PC-3 (cell line): Measurements from ENCODE around the gene GORASP1. TPM values are rescaled to one million over a fixed set of nuclear protein-coding genes. Genes with fewer than 3 reads are reported as not detected.

Experiments used
- ATAC-seq: fragments of 200-7000 bp; cut with Tn5 transposase; 2 replicates; pipeline ENCODE4 v1.9.1; 2020; ENCODE audit warnings: mild to moderate bottlenecking, moderate library complexity
- BruUV-seq: library from RNA; stranded (reverse); fragments of 400-500 nt; replicated peaks from 2 replicates; lab custom pipeline; 2021; lab: Mats Ljungman, UMichigan
- CTCF ChIA-PET: fragments of 300-600 bp; sonication (Branson Sonifier 250); formaldehyde crosslinking; loops from one replicate; lab custom pipeline; 2022; ENCODE audit warnings: antibody characterized with exemption; lab: Charles Lee
- POLR2A ChIA-PET: fragments of 300-600 bp; sonication (Branson Sonifier 250); formaldehyde crosslinking; loops from one replicate; lab custom pipeline; 2022; ENCODE audit warnings: antibody characterized with exemption; ENCODE audit not compliant: unreplicated experiment; lab: Charles Lee
- DNase-seq: peaks from one replicate; pipeline ENCODE4 v3.0.0-alpha.2; 2015
- H2AFZ ChIP-seq: fragments of 300-600 bp; sonication (generic); 2 replicates; pipeline ENCODE4 v1.6.0; 2016; ENCODE audit warnings: antibody characterized with exemption, low read length
- H3F3A ChIP-seq: fragments of 300-600 bp; sonication (generic); one replicate; pipeline ENCODE4 v1.6.0; 2017; ENCODE audit warnings: antibody characterized with exemption, low read length, control low read depth, mild to moderate bottlenecking; ENCODE audit not compliant: unreplicated experiment
- H3K27ac ChIP-seq: fragments of 300-600 bp; sonication (generic); 2 replicates; pipeline ENCODE4 v1.5.1; 2016; ENCODE audit warnings: mild to moderate bottlenecking, low read length
- H3K27me3 ChIP-seq: fragments of 300-600 bp; sonication (generic); 2 replicates; pipeline ENCODE4 v1.6.1; 2016; ENCODE audit warnings: low read length, mixed read lengths
- H3K36me3 ChIP-seq: fragments of 300-600 bp; sonication (generic); 2 replicates; pipeline ENCODE4 v1.6.1; 2016; ENCODE audit warnings: low read depth, mixed run types, low read length, mixed read lengths
- H3K4me1 ChIP-seq: fragments of 300-600 bp; sonication (generic); 2 replicates; pipeline ENCODE4 v1.5.1; 2016; ENCODE audit warnings: low read length; ENCODE audit not compliant: insufficient read depth
- H3K4me2 ChIP-seq: fragments of 300-600 bp; sonication (generic); 2 replicates; pipeline ENCODE4 v1.6.0; 2016; ENCODE audit warnings: low read length
- H3K4me3 ChIP-seq: fragments of 300-600 bp; sonication (generic); 2 replicates; pipeline ENCODE4 v1.5.1; 2016; ENCODE audit warnings: mild to moderate bottlenecking, low read length, mixed read lengths
- H3K79me2 ChIP-seq: fragments of 300-600 bp; sonication (generic); 2 replicates; pipeline ENCODE4 v1.6.1; 2017; ENCODE audit warnings: low read length, mixed read lengths
- H3K9ac ChIP-seq: fragments of 300-600 bp; sonication (generic); 2 replicates; pipeline ENCODE4 v1.6.0; 2016; ENCODE audit warnings: mild to moderate bottlenecking, low read length
- H3K9me2 ChIP-seq: fragments of 300-600 bp; sonication (generic); replicated peaks from 2 replicates; pipeline ENCODE4 v1.6.1; 2016; ENCODE audit warnings: mixed run types, low read length, mixed read lengths
- H3K9me3 ChIP-seq: fragments of 300-600 bp; sonication (generic); 2 replicates; pipeline ENCODE4 v1.6.1; 2016; ENCODE audit warnings: low read length, mixed read lengths
- H4K20me1 ChIP-seq: fragments of 300-600 bp; sonication (generic); 2 replicates; pipeline ENCODE4 v1.6.1; 2016; ENCODE audit warnings: low read length, mixed read lengths
- CTCF ChIP-seq: fragments of 300-600 bp; sonication (generic); conservative IDR thresholded peaks from 2 replicates; pipeline ENCODE4 v1.5.1; 2017; ENCODE audit warnings: antibody characterized with exemption, low read depth, mild to moderate bottlenecking, low read length
- EZH2 ChIP-seq: fragments of 300-600 bp; sonication (generic); IDR thresholded peaks from one replicate; pipeline ENCODE4 v1.6.1; 2017; ENCODE audit warnings: antibody characterized with exemption, mild to moderate bottlenecking, low read length; ENCODE audit not compliant: unreplicated experiment
- EZH2phosphoT487 ChIP-seq: fragments of 300-600 bp; sonication (generic); IDR thresholded peaks from 2 replicates; pipeline ENCODE4 v1.6.1; 2018; ENCODE audit warnings: mild to moderate bottlenecking, antibody characterized with exemption, low read length, borderline replicate concordance
- intact Hi-C: fragments of 100-400 bp; cut with micrococcal nuclease; formaldehyde crosslinking; loops from 2 replicates; pipeline ENCODE4 v1.9.0; 2023
- total RNA-seq: library from RNA; depleted of rRNA; stranded (reverse); fragments of >200 nt; gene quantifications from 2 replicates; pipeline ENCODE4 v1.2.3, GENCODE V29; 2014

Gene GORASP1
- total RNA-seq, 1 experiment from 2014 or later = 47.4 TPM

- intact Hi-C loops = no loop called here
- no peaks in the 10 kb centered on the region for H3K36me3 ChIP-seq
- H3F3A ChIP-seq = no peaks in the 10 kb centered on the region
- H3K79me2 ChIP-seq = no peaks in the 10 kb centered on the region
- ChIA-PET CTCF (no interaction called here), POLR2A (no interaction called here)
- H3K9ac ChIP-seq = no peak overlapping the region
- H4K20me1 ChIP-seq = no peaks in the 10 kb centered on the region
- H3K4me1 ChIP-seq = peaks cover 3% of the 10 kb centered on the region
- DNase-seq (no peak), ATAC-seq (no peak)
- BruUV-seq = no TSS peak
- H3K4me2 ChIP-seq = no peak overlapping the region
- no peak overlapping the region for H3K4me3 ChIP-seq
- H3K9me2 ChIP-seq = no peaks in the 10 kb centered on the region
- no peaks in the 10 kb centered on the region for H3K9me3 ChIP-seq
- H2AFZ ChIP-seq = no peak overlapping the region
- H3K27ac ChIP-seq = no peak overlapping the region
- H3K27me3 ChIP-seq = no peaks in the 10 kb centered on the region
- TF ChIP-seq CTCF (no peak), EZH2phosphoT487 (no peak)
Observed at GRCh38 chr3:39113291-39113690, 5.9 kb upstream of the GORASP1 start.

GRCh38 chr3:39112535-39112934, 5.1 kb upstream of the GORASP1 start:
- no peak for DNase-seq
- H3K4me3 ChIP-seq = no peak overlapping the region
- no peak for TF ChIP-seq CTCF
- no peak for TF ChIP-seq EZH2phosphoT487
- TF ChIP-seq EZH2 = no peak
- H3K79me2 ChIP-seq = no peaks in the 10 kb centered on the region
- no peaks in the 10 kb centered on the region for H3K36me3 ChIP-seq
- peaks cover 7% of the 10 kb centered on the region for H3K4me1 ChIP-seq
- H3K27ac ChIP-seq = no peak overlapping the region
- H3K9ac ChIP-seq = no peak overlapping the region
- ATAC-seq = no peak
- no peaks in the 10 kb centered on the region for H3K9me3 ChIP-seq
- CTCF ChIA-PET = no interaction called here
- H3K27me3 ChIP-seq = no peaks in the 10 kb centered on the region
- no peak overlapping the region for H2AFZ ChIP-seq
- no peaks in the 10 kb centered on the region for H3F3A ChIP-seq
- POLR2A ChIA-PET = no interaction called here
- no peak overlapping the region for H3K4me2 ChIP-seq
- H3K9me2 ChIP-seq = no peaks in the 10 kb centered on the region
- no TSS peak for BruUV-seq
- intact Hi-C loops = no loop called here
- no peaks in the 10 kb centered on the region for H4K20me1 ChIP-seq

- Histone ChIP-seq H3K4me3 (no peak overlapping the region), H3F3A (no peaks in the 10 kb centered on the region), H3K36me3 (no peaks in the 10 kb centered on the region), H3K79me2 (no peaks in the 10 kb centered on the region), H2AFZ (no peak overlapping the region), H3K9ac (no peak overlapping the region), H3K27me3 (no peaks in the 10 kb centered on the region), H3K9me2 (no peaks in the 10 kb centered on the region), H4K20me1 (no peaks in the 10 kb centered on the region), H3K4me1 (peaks cover 7% of the 10 kb centered on the region), H3K9me3 (no peaks in the 10 kb centered on the region), H3K4me2 (no peak overlapping the region), H3K27ac (no peak overlapping the region)
- intact Hi-C loops = no loop called here
- CTCF ChIA-PET = no interaction called here
- BruUV-seq = no TSS peak
- ATAC-seq (no peak), DNase-seq (no peak)
- POLR2A ChIA-PET = no interaction called here
- no peak for TF ChIP-seq CTCF
- no peak for TF ChIP-seq EZH2
- TF ChIP-seq EZH2phosphoT487 = no peak
Observed at GRCh38 chr3:39112113-39112512, 4.7 kb upstream of the GORASP1 start.
